GM23248 (cell line): Measurements from ENCODE around the gene IQCB1.

Experiments
- EZH2 ChIP-seq: fragments of 200-600 bp; sonication (generic); IDR thresholded peaks from 2 replicates; pipeline ENCODE4 v1.6.1; 2018; ENCODE audit warnings: antibody characterized with exemption, mild to moderate bottlenecking; ENCODE audit not compliant: insufficient read depth, poor library complexity, severe bottlenecking
- EZH2phosphoT487 ChIP-seq: fragments of 200-600 bp; sonication (generic); IDR thresholded peaks from 2 replicates; pipeline ENCODE4 v1.6.1; 2018; ENCODE audit warnings: antibody characterized with exemption, moderate library complexity, mild to moderate bottlenecking, low read depth; ENCODE audit not compliant: insufficient read depth

GRCh38 chr3:121758727-121759450 lies 76.0 kb downstream of the IQCB1 start:
- no peak for TF ChIP-seq EZH2
- no peak for TF ChIP-seq EZH2phosphoT487
